Measurements from ENCODE around the gene FBXO41. TPM values are rescaled to one million over a fixed set of nuclear protein-coding genes. Genes with fewer than 3 reads are reported as not detected.

Gene FBXO41
- total RNA-seq, 4 donors from 2014 or later = 0.29 to 5.6 (median 1.6) TPM

DNA sequence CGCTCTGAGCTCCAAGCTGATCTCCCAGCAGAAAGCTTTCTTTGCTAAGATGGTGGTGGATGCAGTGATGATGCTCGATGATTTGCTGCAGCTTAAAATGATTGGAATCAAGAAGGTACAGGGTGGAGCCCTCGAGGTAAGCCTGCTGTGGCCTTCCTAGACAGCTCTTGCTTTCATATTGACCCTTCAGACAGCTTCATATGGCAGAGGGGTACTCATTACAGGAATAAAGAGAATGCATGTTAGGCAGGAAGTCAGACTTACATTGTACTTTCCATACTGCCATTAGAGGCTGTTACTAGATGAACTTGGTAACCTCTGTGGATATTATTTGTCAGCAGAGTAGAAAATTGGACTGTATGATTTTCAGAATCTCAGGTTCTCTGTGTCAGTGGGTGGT is 39.7 kb downstream of the FBXO41 start:
- no peak for TF ChIP-seq CTCF (IDR thresholded peaks at IDR 0.05)
- TF ChIP-seq POLR2A (IDR thresholded peaks at IDR 0.05) = no peak
- Histone ChIP-seq H3K9me3 (no peaks in the 10 kb centered on the region), H3K36me3 (no peaks in the 10 kb centered on the region), H3K27me3 (no peaks in the 10 kb centered on the region), H3K27ac (no peak overlapping the region), H3K4me3 (no peak overlapping the region), H3K4me1 (no peaks in the 10 kb centered on the region)
- DNase-seq = no peak
- intact Hi-C loops (cut with DNase I; ENCODE audit: low total_unique reads) = no loop called here

DNA sequence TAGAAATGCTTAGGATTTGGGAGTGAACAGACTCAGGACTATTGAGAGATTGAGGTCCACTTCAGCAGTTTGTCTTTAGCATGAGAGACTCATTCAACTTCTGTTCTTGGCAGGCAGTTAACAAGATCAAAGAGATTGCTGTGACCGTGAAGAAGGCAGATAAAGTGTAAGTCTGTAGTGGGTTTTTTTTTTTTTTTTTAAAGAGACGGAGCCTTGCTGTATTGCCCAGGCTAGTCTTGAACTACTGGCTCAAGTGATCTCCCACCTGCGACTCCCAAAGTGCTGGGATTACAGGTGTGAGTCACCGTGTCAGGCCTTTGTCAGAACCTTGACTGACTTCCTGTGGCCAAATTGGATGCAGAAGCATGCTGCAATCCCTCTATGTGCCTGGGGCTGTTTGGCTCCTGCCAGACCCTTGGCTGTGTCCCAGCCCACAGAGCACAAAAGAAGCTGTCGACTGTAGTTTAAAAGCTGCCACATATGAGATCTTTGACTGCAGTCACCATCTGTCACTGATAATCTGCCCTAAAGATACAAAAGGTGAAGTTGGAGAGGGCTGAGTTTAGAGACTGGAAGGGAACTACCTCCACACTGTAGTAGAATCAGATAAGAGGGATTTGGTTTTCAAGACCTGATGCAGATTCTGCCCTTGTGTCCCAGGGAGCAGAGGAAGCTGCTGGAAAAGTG is 40.3 kb downstream of the FBXO41 start:
- no peak overlapping the region for H3K4me3 ChIP-seq
- intact Hi-C loops (cut with DNase I; ENCODE audit: low total_unique reads) = no loop called here
- no peak for DNase-seq
- no peak overlapping the region for H3K27ac ChIP-seq
- no peaks in the 10 kb centered on the region for H3K4me1 ChIP-seq
- H3K27me3 ChIP-seq = no peaks in the 10 kb centered on the region
- TF ChIP-seq POLR2A (IDR thresholded peaks at IDR 0.05) (no peak), CTCF (IDR thresholded peaks at IDR 0.05) (no peak)
- no peaks in the 10 kb centered on the region for H3K9me3 ChIP-seq
- H3K36me3 ChIP-seq = no peaks in the 10 kb centered on the region

- intact Hi-C loops (cut with DNase I; ENCODE audit: low total_unique reads) = no loop called here
- Histone ChIP-seq H3K4me1 (peaks cover 0 to 9% of the 10 kb centered on the region in 2 donors), H3K4me3 (no peak overlapping the region), H3K9me3 (no peaks in the 10 kb centered on the region), H3K36me3 (no peaks in the 10 kb centered on the region), H3K27me3 (no peaks in the 10 kb centered on the region), H3K27ac (no peak overlapping the region)
- TF ChIP-seq POLR2A (IDR thresholded peaks at IDR 0.05) (no peak), CTCF (IDR thresholded peaks at IDR 0.05) (no peak)
- DNase-seq = no peak
Observed at GRCh38 chr2:73239776-73240175, 44.5 kb downstream of the FBXO41 start.

DNA sequence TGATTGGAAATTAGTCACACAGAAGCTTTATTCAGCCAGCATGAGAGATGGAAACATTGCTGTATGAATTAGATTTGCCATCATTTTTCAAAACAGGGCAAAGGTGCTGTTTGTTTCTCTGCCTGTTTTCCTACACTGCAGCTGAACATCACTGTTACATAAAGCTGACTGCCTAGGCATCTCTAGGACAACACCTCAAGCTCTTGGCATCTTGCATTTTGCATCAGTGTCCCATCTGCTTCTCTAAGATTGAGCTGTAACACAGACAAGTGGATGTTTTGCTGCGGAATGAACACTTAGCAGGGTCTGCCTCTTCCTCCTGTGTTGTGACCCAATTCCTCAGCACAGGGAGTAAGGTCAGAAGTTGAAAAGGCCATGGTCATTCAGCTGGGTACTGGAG is 45.3 kb downstream of the FBXO41 start:
- Histone ChIP-seq H3K9me3 (no peaks in the 10 kb centered on the region), H3K36me3 (no peaks in the 10 kb centered on the region), H3K4me1 (peaks cover 0 to 9% of the 10 kb centered on the region in 2 donors), H3K27me3 (no peaks in the 10 kb centered on the region), H3K4me3 (no peak overlapping the region), H3K27ac (no peak overlapping the region)
- DNase-seq = no peak
- TF ChIP-seq CTCF (IDR thresholded peaks at IDR 0.05) (no peak), POLR2A (IDR thresholded peaks at IDR 0.05) (no peak)
- intact Hi-C loops (cut with DNase I; ENCODE audit: low total_unique reads) = no loop called here

GRCh38 chr2:73238149-73238548 is 46.1 kb downstream of the FBXO41 start:
- intact Hi-C loops (cut with DNase I; ENCODE audit: low total_unique reads) = no loop called here
- no peak for TF ChIP-seq POLR2A (IDR thresholded peaks at IDR 0.05)
- TF ChIP-seq CTCF (IDR thresholded peaks at IDR 0.05) = no peak
- peaks cover 0 to 9% of the 10 kb centered on the region in 2 donors for H3K4me1 ChIP-seq

More at GRCh38 chr2:73238149-73238548, 46.1 kb downstream of the FBXO41 start:
- DNase-seq = no peak
- no peak overlapping the region for H3K27ac ChIP-seq
- no peaks in the 10 kb centered on the region for H3K9me3 ChIP-seq
- H3K4me3 ChIP-seq = no peak overlapping the region
- no peaks in the 10 kb centered on the region for H3K36me3 ChIP-seq
- H3K27me3 ChIP-seq = no peaks in the 10 kb centered on the region
